HepG2 (cell line): ENCODE results near the gene HMGCS2. TPM values are rescaled to one million over a fixed set of nuclear protein-coding genes. Genes with fewer than 3 reads are reported as not detected.

Experiments used
- GATAD2A ChIP-seq: IDR thresholded peaks from 2 replicates; pipeline ENCODE4 v1.6.1; 2016
- HMG20A ChIP-seq: IDR thresholded peaks from 2 replicates; pipeline ENCODE4 v1.6.1; 2016; ENCODE audit warnings: borderline replicate concordance
- MED8 ChIP-seq: sonication (generic); formaldehyde crosslinking; IDR thresholded peaks from 2 replicates; pipeline ENCODE4 v1.8.1; 2023; ENCODE audit warnings: mild to moderate bottlenecking, missing genetic modification reagents; ENCODE audit not compliant: insufficient replicate concordance
- PHF20 ChIP-seq: sonication (generic); formaldehyde crosslinking; IDR thresholded peaks from 2 replicates; pipeline ENCODE4 v1.5.0; 2020; ENCODE audit warnings: mild to moderate bottlenecking, missing genetic modification reagents
- RXRA ChIP-seq: sonication (generic); formaldehyde crosslinking; IDR thresholded peaks from 2 replicates; pipeline ENCODE4 v1.5.1; 2020; ENCODE audit warnings: missing genetic modification reagents
- RXRB ChIP-seq: IDR thresholded peaks from 2 replicates; pipeline ENCODE4 v1.6.1; 2016; ENCODE audit warnings: borderline replicate concordance, missing genetic modification reagents, missing compliant biosample characterization
- SAFB2 ChIP-seq: sonication (generic); formaldehyde crosslinking; IDR thresholded peaks from 2 replicates; pipeline ENCODE4 v1.5.1; 2020; ENCODE audit warnings: missing genetic modification reagents, low read depth, mild to moderate bottlenecking, borderline replicate concordance
- ZEB1 ChIP-seq: IDR thresholded peaks from 2 replicates; pipeline ENCODE4 v1.6.1; 2012; ENCODE audit warnings: mild to moderate bottlenecking, low read depth, inconsistent platforms; ENCODE audit not compliant: insufficient replicate concordance
- ZFY ChIP-seq: sonication (generic); formaldehyde crosslinking; IDR thresholded peaks from 2 replicates; pipeline ENCODE4 v1.4.0; 2020; ENCODE audit warnings: missing genetic modification reagents
- ZNF138 ChIP-seq: sonication (generic); formaldehyde crosslinking; IDR thresholded peaks from 2 replicates; pipeline ENCODE4 v1.5.0; 2020; ENCODE audit warnings: mild to moderate bottlenecking, low read depth, missing genetic modification reagents
- ZNF317 ChIP-seq: sonication (generic); formaldehyde crosslinking; IDR thresholded peaks from 2 replicates; pipeline ENCODE4 v1.5.0; 2020; ENCODE audit warnings: mild to moderate bottlenecking, missing genetic modification reagents
- ZNF615 ChIP-seq: sonication (generic); formaldehyde crosslinking; IDR thresholded peaks from 2 replicates; pipeline ENCODE4 v1.5.0; 2020; ENCODE audit warnings: mild to moderate bottlenecking, missing genetic modification reagents, borderline replicate concordance
- ZNF772 ChIP-seq: sonication (generic); formaldehyde crosslinking; IDR thresholded peaks from 2 replicates; pipeline ENCODE4 v1.5.0; 2020; ENCODE audit warnings: mild to moderate bottlenecking, missing genetic modification reagents
- ZSCAN22 ChIP-seq: sonication (generic); formaldehyde crosslinking; IDR thresholded peaks from 2 replicates; pipeline ENCODE4 v1.4.0; 2020; ENCODE audit warnings: mild to moderate bottlenecking, missing genetic modification reagents
- polyA plus RNA-seq, 8 experiments: library from polyadenylated mRNA; depleted of rRNA in 3 of 8; stranded (reverse) in 7 of 8; unstranded in 1 of 8; fragments of >200 nt; fragmentation: Illumina TruSeq in 4 of 8; extraction: Trizol in 4 of 8; gene quantifications; 2 replicates each; pipeline versions ENCODE4 v1.2.1 to v1.2.3, GENCODE V29; 2011 to 2016; ENCODE audit warnings: low read depth in 4 of 8, missing spikeins in 1 of 8, mixed read lengths in 1 of 8; ENCODE audit not compliant: insufficient read depth in 1 of 8
- total RNA-seq, 5 experiments: library from RNA; depleted of rRNA; stranded (reverse); fragments of >200 nt; fragmentation: Illumina TruSeq; extraction: Trizol; gene quantifications; 2 replicates each; pipeline ENCODE4 v1.2.3, GENCODE V29; 2016; ENCODE audit warnings: low read depth in 1 of 5
- TF ChIP-seq, protein P1 (sequence below): sonication (generic); formaldehyde crosslinking; IDR thresholded peaks from 2 replicates; pipeline ENCODE4 v1.5.0; 2020; ENCODE audit warnings: mild to moderate bottlenecking, missing genetic modification reagents
- TF ChIP-seq, protein P2 (sequence below): sonication (generic); formaldehyde crosslinking; IDR thresholded peaks from 2 replicates; pipeline ENCODE4 v1.5.0; 2020; ENCODE audit warnings: missing genetic modification reagents
- TF ChIP-seq, protein P3 (sequence below): sonication (generic); formaldehyde crosslinking; IDR thresholded peaks from 2 replicates; pipeline ENCODE4 v1.8.0; 2023; ENCODE audit warnings: mild to moderate bottlenecking, missing genetic modification reagents
- TF ChIP-seq, protein P4 (sequence below): sonication (generic); formaldehyde crosslinking; IDR thresholded peaks from 2 replicates; pipeline ENCODE4 v1.4.0; 2020; ENCODE audit warnings: missing genetic modification reagents
- TF ChIP-seq, protein P5 (sequence below): sonication (generic); formaldehyde crosslinking; IDR thresholded peaks from 2 replicates; pipeline ENCODE4 v1.4.0; 2020; ENCODE audit warnings: missing genetic modification reagents

Gene HMGCS2
- total and polyA plus RNA-seq, 2 of the 13 experiments (the other 11 are each of a cell fraction or from before 2014, with no cell fraction given): 0.44 to 1.5 TPM

DNA sequence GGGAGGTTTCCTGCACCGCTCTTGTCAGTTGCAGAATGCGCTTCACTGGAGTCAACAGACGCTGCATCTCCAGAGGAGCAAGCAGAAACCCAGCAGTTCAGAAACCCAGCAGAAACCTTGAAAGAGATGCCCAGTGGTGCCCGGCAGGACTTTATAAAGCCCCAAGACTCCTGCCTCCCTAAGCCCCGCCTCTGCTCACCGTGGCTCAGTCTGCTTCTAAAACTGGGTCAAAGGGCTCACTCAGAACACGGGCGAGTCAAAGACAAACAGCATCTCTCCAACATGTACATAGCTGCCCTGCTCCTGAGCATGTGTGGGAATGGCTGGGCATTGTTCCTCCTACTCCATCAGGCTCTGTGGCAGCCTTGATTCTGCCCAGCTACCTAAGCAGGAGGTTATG, at the start of gene HMGCS2 (continued):
- no peak for TF ChIP-seq SAFB2 (CRISPR knock-in tag)
- TF ChIP-seq, protein P1, sequence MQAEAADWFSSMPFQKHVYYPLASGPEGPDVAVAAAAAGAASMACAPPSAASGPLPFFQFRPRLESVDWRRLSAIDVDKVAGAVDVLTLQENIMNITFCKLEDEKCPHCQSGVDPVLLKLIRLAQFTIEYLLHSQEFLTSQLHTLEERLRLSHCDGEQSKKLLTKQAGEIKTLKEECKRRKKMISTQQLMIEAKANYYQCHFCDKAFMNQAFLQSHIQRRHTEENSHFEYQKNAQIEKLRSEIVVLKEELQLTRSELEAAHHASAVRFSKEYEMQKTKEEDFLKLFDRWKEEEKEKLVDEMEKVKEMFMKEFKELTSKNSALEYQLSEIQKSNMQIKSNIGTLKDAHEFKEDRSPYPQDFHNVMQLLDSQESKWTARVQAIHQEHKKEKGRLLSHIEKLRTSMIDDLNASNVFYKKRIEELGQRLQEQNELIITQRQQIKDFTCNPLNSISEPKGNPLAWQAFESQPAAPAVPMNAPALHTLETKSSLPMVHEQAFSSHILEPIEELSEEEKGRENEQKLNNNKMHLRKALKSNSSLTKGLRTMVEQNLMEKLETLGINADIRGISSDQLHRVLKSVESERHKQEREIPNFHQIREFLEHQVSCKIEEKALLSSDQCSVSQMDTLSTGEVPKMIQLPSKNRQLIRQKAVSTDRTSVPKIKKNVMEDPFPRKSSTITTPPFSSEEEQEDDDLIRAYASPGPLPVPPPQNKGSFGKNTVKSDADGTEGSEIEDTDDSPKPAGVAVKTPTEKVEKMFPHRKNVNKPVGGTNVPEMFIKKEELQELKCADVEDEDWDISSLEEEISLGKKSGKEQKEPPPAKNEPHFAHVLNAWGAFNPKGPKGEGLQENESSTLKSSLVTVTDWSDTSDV (CRISPR knock-in tag): no peak
- TF ChIP-seq ZNF138: no peak
- TF ChIP-seq, protein P2, sequence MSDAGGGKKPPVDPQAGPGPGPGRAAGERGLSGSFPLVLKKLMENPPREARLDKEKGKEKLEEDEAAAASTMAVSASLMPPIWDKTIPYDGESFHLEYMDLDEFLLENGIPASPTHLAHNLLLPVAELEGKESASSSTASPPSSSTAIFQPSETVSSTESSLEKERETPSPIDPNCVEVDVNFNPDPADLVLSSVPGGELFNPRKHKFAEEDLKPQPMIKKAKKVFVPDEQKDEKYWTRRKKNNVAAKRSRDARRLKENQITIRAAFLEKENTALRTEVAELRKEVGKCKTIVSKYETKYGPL: no peak
- no peak for TF ChIP-seq ZNF772 (CRISPR knock-in tag)
- TF ChIP-seq ZEB1: no peak
- TF ChIP-seq ZFY (CRISPR knock-in tag): no peak
- TF ChIP-seq RXRA (CRISPR knock-in tag): peak; percentile 66; the same call in 1 of the 2 replicates
- TF ChIP-seq, protein P3, sequence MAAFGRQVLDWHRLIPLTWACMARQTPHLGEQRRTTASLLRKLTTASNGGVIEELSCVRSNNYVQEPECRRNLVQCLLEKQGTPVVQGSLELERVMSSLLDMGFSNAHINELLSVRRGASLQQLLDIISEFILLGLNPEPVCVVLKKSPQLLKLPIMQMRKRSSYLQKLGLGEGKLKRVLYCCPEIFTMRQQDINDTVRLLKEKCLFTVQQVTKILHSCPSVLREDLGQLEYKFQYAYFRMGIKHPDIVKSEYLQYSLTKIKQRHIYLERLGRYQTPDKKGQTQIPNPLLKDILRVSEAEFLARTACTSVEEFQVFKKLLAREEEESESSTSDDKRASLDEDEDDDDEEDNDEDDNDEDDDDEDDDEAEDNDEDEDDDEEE: 0 out of 2 replicates have a peak, but pooled peaks have one; percentile 56
- no peak for TF ChIP-seq ZNF615 (CRISPR knock-in tag)
- TF ChIP-seq PHF20 (CRISPR knock-in tag): no peak
- 0 out of 2 replicates have a peak, but pooled peaks have one; percentile 32 for TF ChIP-seq GATAD2A
- TF ChIP-seq MED8 (CRISPR knock-in tag): no peak
- TF ChIP-seq HMG20A: peak; percentile 14; the same call in 1 of the 2 replicates
- peak; percentile 92 for TF ChIP-seq RXRB
- no peak for TF ChIP-seq ZSCAN22 (CRISPR knock-in tag)
- TF ChIP-seq, protein P4, sequence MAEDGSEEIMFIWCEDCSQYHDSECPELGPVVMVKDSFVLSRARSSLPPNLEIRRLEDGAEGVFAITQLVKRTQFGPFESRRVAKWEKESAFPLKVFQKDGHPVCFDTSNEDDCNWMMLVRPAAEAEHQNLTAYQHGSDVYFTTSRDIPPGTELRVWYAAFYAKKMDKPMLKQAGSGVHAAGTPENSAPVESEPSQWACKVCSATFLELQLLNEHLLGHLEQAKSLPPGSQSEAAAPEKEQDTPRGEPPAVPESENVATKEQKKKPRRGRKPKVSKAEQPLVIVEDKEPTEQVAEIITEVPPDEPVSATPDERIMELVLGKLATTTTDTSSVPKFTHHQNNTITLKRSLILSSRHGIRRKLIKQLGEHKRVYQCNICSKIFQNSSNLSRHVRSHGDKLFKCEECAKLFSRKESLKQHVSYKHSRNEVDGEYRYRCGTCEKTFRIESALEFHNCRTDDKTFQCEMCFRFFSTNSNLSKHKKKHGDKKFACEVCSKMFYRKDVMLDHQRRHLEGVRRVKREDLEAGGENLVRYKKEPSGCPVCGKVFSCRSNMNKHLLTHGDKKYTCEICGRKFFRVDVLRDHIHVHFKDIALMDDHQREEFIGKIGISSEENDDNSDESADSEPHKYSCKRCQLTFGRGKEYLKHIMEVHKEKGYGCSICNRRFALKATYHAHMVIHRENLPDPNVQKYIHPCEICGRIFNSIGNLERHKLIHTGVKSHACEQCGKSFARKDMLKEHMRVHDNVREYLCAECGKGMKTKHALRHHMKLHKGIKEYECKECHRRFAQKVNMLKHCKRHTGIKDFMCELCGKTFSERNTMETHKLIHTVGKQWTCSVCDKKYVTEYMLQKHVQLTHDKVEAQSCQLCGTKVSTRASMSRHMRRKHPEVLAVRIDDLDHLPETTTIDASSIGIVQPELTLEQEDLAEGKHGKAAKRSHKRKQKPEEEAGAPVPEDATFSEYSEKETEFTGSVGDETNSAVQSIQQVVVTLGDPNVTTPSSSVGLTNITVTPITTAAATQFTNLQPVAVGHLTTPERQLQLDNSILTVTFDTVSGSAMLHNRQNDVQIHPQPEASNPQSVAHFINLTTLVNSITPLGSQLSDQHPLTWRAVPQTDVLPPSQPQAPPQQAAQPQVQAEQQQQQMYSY (CRISPR knock-in tag): no peak
- TF ChIP-seq ZNF317 (CRISPR knock-in tag): no peak
- TF ChIP-seq, protein P5, sequence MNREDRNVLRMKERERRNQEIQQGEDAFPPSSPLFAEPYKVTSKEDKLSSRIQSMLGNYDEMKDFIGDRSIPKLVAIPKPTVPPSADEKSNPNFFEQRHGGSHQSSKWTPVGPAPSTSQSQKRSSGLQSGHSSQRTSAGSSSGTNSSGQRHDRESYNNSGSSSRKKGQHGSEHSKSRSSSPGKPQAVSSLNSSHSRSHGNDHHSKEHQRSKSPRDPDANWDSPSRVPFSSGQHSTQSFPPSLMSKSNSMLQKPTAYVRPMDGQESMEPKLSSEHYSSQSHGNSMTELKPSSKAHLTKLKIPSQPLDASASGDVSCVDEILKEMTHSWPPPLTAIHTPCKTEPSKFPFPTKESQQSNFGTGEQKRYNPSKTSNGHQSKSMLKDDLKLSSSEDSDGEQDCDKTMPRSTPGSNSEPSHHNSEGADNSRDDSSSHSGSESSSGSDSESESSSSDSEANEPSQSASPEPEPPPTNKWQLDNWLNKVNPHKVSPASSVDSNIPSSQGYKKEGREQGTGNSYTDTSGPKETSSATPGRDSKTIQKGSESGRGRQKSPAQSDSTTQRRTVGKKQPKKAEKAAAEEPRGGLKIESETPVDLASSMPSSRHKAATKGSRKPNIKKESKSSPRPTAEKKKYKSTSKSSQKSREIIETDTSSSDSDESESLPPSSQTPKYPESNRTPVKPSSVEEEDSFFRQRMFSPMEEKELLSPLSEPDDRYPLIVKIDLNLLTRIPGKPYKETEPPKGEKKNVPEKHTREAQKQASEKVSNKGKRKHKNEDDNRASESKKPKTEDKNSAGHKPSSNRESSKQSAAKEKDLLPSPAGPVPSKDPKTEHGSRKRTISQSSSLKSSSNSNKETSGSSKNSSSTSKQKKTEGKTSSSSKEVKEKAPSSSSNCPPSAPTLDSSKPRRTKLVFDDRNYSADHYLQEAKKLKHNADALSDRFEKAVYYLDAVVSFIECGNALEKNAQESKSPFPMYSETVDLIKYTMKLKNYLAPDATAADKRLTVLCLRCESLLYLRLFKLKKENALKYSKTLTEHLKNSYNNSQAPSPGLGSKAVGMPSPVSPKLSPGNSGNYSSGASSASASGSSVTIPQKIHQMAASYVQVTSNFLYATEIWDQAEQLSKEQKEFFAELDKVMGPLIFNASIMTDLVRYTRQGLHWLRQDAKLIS (CRISPR knock-in tag): no peak
